Skin epidermis (tissue), 12 donors: Measurements from ENCODE around the gene ATP6AP2.
A peak's percentile ranks its signal among the peaks of the same experiment; 100 is the strongest.
"Not testable (repeated sequence)": the region's sequence is repeated elsewhere in the genome, so short reads cannot be mapped to it uniquely, and the experiment has no call there.

Experiments used
- H3K27ac ChIP-seq, 21 experiments: fragments of 200-600 bp; sonication (generic) in 11 of 21; one replicate each; pipeline ENCODE4 v1.5.0; 2020; ENCODE audit warnings: mild to moderate bottlenecking in 3 of 21, inconsistent platforms in 2 of 21, moderate library complexity in 2 of 21
- H3K4me3 ChIP-seq, 7 experiments: fragments of 200-600 bp; sonication (generic) in 2 of 7; one replicate each; pipeline ENCODE4 v1.5.0; 2020; ENCODE audit warnings: inconsistent platforms in 2 of 7, mild to moderate bottlenecking in 2 of 7, moderate library complexity in 1 of 7

ATP6AP2 gene, protein sequence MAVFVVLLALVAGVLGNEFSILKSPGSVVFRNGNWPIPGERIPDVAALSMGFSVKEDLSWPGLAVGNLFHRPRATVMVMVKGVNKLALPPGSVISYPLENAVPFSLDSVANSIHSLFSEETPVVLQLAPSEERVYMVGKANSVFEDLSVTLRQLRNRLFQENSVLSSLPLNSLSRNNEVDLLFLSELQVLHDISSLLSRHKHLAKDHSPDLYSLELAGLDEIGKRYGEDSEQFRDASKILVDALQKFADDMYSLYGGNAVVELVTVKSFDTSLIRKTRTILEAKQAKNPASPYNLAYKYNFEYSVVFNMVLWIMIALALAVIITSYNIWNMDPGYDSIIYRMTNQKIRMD

DNA sequence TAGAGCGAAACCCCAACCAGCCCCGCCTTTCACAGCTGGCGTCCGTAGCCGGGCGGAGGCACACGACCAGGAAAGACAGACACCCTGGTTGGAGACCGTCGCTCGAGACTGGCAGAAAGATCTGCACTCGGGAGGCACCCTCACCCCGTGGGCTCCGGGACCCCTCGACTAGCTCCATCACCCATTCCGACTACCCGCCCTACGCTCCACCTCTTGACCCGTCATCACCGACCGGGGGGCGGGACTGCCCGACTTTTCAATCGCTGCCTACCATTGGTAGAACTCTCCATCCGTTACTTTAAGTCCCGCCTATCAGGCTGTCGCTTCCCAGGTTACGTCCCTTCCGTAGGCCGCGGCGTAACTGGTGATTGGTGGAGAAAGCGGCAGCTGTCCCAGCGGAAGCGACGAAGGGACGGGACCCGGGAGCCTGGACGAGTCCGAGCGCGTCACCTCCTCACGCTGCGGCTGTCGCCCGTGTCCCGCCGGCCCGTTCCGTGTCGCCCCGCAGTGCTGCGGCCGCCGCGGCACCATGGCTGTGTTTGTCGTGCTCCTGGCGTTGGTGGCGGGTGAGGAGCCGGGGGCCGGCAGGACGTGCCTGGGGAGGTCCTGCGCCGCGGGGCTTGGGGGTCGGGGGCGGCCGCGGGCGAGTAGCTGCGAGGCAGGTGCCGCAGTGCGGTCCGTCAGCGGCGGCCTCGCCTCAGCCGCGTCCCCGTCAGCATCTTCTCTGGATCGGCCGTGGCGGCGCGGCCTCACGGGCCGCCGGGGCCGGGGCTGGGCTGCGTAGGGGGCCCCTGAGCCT is at the start of gene ATP6AP2:
Gene ATP6AP2 (plus strand): TSS at position 434 of the 799 bp plus-strand sequence. CDS start 96 bp downstream, at position 530.
- peak within 1 kb of the TSS; percentile 76 to 99 (median 89) for H3K27ac ChIP-seq
- peak within 1 kb of the TSS; percentile 70 to 83 (median 73) for H3K4me3 ChIP-seq

DNA sequence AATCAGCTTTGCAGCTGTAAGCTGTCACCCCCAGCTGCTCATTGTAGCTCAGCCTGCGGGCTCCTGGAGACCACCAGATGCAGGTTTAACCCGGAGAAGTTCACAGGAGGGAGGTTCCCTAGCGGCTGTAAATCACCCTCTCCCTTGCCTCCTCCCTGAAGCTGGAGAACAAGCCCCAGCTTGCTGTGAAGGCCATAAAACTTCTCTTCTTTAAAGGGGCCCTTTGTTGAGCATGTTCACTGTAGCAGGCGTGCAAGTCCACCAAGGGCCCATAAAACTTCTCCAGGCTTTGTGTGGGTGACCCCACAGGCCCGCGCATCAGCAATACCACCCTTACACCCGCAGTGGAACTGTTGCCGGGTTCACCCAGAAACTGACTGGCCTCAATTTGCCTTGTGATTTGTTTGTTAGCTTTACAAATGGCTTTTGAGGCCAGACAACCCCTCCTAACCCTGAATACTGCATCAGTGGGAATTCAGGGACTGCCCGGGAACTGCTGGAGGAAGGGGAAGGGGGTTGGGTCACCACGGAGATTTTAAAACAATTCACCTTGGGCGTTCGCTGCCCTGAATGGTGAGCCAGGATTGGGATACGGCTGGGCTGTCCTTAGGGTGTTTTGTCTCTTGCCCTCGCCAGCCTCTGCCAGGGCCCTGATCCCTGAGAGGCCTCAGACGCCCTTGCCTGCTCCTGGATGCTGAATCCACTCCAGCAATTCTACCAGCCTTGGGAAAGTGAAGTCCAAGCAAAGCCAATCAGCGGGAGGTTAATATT is 49.5 kb upstream of the ATP6AP2 start:
- no peak overlapping the region for H3K4me3 ChIP-seq
- no peak overlapping the region for H3K27ac ChIP-seq

DNA sequence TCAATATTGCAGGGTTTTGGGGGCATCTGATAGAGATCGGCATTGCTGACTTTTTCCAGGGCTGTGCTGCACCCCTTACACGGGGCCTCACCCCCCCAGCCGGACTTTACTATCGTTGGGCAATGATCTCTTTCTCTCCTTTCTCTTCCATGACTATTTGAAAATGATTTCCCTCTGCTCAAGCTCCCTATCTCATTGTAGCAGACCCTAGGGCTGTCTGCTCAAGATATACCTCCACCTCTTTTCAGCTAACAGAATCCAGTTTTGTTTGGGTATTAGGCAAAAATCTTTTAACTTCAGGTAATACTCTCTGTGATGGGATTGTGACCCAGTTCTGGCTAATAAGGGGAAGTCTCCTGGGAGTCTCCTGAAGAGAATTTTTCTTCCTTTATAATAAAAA is 43.5 kb upstream of the ATP6AP2 start:
- Histone ChIP-seq H3K27ac (no peak overlapping the region), H3K4me3 (no peak overlapping the region)

DNA sequence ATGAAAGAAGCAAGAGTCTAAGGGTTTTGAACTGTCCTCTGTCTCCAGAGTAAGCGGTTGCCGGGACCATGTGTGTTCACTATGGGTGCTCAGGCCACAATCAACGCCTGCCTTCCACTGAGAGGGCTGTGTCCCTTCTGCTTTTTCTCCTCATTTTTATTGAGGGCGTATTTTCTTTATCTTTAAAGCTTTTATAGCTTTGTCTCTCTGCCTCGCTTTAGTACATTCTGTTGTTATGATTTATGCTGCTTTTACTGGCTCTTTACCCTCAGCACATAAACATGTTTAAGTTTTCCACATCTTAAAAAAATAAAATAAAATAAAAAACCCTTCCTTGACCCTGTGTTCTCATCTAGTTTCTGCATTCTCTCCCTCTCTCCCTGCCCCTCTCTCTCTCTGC is 42.4 kb upstream of the ATP6AP2 start:
- Histone ChIP-seq H3K4me3 (no peak overlapping the region), H3K27ac (no peak overlapping the region)

DNA sequence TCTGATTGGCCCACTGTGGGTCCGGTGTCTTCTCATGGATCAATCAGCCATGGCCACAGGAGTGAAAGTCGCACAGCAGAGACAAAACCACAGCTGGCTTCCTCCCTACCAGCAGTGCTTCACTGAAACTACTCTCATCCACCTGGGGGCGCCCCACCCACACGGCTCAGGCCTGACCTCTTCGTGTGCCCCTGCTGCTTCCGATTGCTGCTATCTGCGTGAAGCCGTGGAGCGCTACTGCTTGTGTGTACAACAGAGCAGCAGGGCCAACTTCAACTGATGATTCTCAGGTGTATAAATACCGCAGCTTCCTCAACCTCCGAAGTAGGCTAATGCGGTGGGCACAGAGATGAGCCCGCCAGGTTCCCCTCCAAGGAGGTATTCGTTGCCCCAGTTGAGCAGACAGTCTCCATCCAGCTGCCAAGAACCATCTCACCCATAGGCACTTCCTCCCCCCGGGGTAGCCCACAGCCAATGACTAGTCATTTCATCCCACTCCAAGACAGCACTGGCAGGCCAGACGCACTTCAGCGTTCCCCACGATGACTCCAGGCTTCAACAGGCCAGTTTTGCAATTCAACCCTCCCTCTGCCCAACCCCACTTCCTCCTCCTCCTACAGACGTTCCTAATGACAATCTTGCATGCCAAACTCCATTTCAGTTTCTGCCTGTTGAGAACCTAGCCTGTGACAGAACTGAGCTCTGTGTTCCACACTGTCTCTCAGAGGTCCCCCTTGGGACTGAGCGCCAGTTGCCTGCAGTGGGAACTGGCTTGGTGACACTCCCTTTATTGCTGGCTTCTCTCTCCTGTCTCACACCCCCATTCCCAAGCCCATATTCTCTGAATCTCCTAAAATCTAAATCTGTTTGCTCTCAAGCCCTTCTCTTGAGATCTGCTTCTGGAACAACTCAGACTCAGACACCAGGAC is 41.3 kb upstream of the ATP6AP2 start:
- Histone ChIP-seq H3K4me3 (no peak overlapping the region), H3K27ac (peak overlapping the region in 11 of 21 experiments; percentile 18 to 73 (median 38))

DNA sequence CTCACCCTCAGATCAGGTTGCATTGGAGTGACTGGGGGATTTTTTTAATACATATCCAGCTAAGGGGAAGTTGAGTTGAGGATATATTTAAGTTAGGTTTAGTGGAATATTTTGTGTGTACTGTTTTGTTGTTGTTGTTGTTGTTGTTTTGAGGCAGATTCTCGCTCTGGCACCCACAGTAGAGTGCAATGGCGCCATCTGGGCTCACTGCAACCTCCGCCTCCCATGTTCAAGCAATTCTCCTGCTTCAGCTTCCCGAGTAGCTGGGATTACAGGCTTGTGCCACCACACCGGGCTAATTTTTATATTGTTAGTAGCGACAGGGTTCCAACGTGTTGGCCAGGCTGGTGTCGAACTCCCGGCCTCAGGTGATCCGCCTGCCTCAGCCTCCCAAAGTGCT is 38.6 kb upstream of the ATP6AP2 start:
- no peak overlapping the region for H3K27ac ChIP-seq
- H3K4me3 ChIP-seq: no peak overlapping the region

DNA sequence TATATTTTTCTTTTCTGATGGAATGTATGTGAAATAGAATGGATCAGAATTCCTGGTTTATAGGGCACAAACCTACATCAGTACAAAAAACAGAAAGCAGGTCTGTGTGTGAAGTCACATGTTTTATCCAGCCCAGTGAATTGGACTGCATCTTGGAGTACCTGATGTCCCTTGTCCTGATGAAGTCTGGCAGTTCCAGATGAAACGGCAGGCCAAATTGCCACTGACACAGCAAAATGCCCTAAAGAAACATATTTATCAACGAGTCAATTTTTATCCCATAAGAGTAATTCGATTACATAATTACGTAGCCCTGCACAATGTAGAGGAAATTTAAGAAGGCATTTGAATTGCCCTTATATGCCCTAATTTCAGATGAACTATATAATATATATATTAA is 37.8 kb upstream of the ATP6AP2 start:
- Histone ChIP-seq H3K27ac (no peak overlapping the region), H3K4me3 (no peak overlapping the region)

DNA sequence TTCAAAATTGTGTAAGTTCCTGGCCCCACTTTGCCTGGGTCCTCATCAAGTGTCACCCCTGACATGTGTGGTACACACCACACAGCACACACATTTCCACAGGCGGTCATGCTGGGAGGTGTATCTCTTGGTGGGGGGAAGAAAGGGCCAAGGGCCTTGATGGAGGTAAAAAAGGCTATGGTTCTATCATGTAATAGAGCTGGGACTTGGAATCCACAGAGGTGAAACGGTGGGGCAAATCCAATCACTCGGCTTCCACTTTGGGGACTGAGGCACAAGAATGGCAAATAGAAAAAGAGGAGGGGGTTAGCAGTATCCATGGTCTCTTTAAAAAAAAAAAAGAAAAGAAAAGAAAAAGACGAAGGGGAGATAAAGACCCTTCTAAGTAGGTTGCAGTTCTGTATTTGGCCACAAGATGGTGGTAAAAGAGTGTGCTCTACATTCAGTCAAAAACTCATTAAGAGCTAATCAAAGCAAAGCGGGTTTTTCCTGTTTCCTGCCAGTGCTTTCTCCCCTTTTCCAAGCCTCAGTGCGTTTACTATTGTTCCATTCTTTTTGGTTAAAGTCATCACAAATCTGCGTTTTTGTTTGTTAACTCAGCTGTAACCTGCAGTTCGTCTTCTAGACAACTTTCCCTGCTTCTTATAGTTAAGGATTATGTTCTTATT is 37.0 kb upstream of the ATP6AP2 start:
- Histone ChIP-seq H3K4me3 (no peak overlapping the region), H3K27ac (peak overlapping the region in 2 of 21 experiments; percentile 17 to 44)

DNA sequence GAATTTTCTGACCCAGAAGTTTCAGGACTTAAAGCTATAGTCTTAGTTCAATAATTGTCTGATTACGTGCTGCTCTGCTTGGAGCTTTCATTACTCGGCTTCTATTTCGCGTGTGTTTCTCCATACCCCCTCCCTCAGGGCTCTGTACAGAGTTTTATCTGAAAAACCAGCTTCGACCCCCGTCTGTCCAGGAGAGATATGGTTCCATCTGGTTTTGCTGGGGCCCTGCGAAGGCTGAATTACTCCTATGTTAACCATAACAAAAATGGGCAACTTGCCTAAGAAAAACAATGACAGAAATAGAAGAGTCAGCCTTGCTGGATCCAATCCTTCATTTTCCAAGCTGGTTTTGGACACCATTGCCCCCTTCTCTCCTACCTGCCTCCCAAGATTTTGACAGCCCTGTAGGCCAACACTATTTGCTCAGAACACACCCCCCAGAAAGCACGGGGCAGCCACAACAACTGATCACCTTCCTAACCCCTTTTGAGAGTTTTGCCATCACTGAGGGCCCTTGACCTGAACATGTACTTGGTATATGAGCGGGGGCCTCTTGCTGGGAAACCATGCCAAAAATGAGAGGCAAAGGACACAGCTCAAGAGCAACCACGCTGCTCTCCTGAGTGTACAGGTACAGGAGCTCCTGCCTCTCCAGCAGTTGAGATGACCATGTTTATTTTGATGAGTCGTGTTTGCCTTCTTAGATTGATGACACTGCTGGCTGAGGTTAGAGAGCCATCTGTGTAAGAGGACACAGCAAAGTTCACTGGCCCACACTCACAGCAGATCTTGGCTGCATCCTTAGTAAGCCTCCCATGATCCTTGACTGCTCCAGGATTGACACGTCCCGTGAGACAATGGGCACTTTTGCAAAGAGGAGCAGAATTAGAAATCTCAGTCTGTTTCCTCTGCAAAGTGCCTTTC is 36.2 kb upstream of the ATP6AP2 start:
- no peak overlapping the region for H3K4me3 ChIP-seq
- H3K27ac ChIP-seq: peak overlapping the region in 2 of 21 experiments; percentile 17 to 44

DNA sequence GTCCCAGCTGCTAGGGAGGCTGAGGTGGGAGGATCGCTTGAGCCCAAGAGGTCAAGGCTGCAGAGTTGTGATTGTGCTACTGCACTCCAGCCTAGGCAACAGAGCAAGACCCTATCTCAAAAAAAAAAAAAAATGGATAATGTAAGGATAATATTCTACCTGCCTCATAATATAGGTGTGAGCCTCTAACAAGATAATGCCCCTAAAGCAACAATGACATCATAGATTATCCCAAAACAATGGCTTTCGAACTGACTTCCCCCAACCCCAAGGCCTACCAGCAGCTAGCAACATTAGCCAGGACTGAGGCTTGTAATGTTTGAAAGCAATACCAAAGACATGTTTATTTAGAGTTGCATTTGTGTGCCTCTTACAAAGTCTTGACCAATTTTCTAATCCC is 33.9 kb upstream of the ATP6AP2 start:
- H3K27ac ChIP-seq: no peak overlapping the region
- H3K4me3 ChIP-seq: no peak overlapping the region

DNA sequence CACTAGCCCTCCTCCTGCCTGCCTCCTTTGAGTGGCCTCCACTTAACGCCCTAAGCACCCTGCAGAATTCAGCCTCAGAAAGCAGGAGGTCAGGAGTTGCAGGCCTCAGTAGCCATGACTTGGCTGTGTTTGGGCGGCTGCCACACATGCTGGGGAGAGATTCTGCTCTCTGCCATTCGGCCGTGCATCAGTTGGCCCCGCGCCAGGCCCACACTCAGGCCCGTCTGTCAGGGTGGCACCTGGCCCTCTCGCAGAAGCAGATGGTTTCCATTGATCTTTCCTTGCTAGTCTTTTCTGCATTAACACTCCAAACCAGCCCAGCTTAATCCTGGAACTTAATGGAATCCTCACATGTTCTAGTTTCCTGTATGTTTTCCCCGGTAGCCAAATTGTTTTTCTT is 30.7 kb upstream of the ATP6AP2 start:
- H3K4me3 ChIP-seq: no peak overlapping the region
- no peak overlapping the region for H3K27ac ChIP-seq

DNA sequence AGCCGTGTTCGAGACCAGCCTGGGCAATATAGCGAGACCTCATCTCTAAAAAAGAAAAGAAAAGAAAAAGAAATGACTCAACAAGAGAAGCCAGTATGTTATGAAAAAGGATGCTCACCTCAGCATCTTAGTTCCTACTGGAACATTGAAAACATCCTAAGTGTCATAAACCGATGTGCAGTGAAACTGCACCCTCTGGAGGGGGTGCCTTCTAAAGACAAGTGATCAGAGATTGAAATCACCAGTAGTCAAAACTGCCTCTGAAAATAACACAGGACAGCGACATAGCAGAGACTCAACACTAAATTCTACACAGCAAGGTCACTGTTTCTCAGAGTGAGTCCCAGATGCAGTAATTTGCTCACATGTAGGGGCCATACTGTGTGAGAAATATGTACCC is 28.0 kb upstream of the ATP6AP2 start:
- Histone ChIP-seq H3K27ac (no peak overlapping the region), H3K4me3 (no peak overlapping the region)

DNA sequence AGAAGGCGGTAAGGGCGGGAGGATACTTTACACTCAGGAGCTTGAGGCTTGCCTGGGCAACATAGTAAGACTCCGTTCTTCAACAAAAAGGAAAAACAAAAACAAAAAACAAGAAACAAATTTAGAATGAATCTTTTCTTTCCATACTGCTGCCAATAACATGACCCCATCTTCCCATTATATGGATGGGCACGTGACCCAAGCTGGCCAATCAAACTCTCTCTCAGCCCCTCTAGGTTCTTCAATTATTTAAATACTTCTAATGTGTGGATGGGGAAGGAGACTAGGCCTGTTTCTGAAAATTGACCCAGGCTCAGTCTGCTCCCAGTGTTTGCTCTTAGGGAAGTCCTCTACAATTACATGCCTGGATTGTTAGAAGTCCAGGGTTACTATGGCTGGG is 22.2 kb upstream of the ATP6AP2 start:
- no peak overlapping the region for H3K4me3 ChIP-seq
- H3K27ac ChIP-seq: no peak overlapping the region

DNA sequence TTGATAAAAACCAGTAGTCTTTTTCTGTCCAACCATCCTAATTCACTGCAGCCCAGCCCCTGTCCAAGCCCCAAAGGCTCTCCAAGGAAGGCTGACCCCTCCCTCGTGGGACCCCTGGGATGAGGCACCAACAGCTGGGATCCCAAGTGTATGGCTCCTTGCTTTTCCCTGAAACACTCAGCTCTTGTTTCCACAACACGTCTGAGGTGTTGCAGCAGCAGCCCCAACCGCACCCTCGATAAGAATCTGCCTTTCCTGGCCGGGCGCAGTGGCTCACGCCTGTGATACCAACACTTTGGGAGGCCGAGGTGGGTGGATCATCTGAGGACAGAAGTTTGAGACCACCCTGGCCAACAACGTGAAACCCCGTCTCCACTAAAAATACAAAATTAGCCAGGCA is 17.0 kb upstream of the ATP6AP2 start:
- no peak overlapping the region for H3K4me3 ChIP-seq
- no peak overlapping the region for H3K27ac ChIP-seq

DNA sequence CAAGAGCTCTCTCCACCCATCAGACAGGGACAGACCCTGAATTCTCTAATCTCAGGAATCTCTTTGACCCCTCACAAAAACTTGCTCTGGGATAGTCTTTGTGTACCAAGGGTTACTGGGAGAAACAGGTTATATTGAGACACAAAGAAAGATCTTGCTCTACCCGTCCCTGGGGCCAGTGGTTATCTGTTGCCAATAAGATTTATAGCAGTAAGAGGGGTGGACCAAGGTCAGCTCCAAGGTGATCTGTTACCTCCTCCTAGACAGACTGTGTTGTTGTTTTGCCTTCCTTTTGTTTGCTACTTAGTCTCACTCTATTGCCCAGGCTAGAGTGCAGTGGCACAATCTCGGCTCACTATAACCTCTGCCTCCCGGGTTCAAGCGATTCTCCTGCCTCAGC is 16.3 kb upstream of the ATP6AP2 start:
- Histone ChIP-seq H3K4me3 (no peak overlapping the region), H3K27ac (no peak overlapping the region)

DNA sequence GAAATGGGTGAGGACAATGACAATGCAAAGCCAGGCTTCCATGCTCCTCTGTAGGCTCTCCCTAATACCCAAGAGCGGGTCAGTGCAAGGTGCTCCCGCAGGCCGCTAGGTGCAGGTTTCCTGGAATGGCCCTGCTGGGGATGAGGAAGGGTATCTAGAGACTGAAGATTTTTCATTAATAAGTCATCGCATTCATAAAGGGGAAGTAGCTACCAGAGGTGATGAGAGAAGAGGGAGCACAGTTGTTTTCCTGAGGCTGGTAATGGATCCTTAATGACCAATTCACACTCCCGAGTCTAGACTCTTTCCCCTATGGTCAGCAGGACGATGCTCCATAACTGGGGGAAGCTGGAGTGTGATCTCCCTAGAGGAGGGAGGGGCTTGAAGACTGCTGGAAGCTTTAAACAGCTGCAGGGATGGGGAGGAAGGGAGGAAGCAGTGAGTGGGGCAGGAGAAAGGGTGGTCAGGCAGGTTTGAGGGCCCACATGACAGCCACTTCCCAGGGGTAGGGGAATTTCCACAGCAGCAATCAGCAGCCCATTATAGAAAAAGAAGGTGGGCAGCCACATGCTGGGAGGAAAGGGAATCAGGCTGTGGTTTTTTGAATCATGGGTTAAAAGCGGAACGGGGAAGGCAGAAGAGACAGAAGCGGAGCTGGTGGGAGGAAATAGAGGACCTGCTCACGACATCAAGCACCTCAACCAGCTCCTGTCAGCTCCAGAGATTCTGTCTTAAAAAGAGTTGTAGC is 10.2 kb upstream of the ATP6AP2 start:
- no peak overlapping the region for H3K4me3 ChIP-seq
- H3K27ac ChIP-seq: peak overlapping the region in 2 of 21 experiments; percentile 7 to 12

DNA sequence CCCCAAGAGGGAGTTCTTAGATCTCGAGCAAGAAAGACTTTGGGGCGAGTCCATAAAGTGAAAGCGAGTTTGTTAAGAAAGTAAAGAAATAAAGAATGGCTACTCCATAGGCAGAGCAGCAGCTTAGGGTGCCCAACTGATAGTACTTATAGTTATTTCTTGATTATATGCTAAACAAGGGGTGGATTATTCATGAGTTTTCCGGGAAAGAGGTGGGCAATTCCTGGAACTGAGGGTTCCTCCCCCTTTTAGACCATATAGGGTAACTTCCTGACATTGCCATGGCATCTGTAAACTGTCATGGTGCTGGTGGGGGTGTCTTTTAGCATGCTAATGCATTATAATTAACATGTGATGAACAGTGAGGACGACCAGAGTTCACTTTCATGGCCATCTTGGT is 9.6 kb upstream of the ATP6AP2 start:
- peak overlapping the region in 2 of 21 experiments; percentile 7 to 12 for H3K27ac ChIP-seq
- H3K4me3 ChIP-seq: not testable (repeated sequence)
